ENCODE results near the gene KCNH5.

DNA sequence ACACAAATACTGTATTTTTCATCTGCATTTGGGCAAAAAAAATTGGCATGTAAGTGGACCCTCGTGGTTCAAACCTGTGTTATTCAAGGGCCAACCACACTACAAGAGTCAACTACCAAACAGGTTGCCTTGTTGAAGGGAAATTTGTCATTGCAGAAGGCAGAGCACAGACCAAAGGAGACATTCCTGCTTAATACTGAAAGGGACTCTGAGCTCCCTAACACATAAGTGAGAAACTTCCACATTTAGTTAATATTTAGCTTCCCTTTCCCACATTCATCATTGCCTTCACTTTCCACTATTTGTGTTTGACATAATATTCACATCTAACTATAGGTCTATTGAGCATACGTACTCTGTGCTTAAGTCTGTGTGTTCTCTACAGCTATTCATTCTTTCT is 266.9 kb downstream of the KCNH5 start:
- TF ChIP-seq, protein P1, sequence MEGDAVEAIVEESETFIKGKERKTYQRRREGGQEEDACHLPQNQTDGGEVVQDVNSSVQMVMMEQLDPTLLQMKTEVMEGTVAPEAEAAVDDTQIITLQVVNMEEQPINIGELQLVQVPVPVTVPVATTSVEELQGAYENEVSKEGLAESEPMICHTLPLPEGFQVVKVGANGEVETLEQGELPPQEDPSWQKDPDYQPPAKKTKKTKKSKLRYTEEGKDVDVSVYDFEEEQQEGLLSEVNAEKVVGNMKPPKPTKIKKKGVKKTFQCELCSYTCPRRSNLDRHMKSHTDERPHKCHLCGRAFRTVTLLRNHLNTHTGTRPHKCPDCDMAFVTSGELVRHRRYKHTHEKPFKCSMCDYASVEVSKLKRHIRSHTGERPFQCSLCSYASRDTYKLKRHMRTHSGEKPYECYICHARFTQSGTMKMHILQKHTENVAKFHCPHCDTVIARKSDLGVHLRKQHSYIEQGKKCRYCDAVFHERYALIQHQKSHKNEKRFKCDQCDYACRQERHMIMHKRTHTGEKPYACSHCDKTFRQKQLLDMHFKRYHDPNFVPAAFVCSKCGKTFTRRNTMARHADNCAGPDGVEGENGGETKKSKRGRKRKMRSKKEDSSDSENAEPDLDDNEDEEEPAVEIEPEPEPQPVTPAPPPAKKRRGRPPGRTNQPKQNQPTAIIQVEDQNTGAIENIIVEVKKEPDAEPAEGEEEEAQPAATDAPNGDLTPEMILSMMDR (IDR thresholded peaks at IDR 0.05), result no peak
- no peak for TF ChIP-seq POLR2A (IDR thresholded peaks at IDR 0.05)

All from body of pancreas (tissue), 4 donors.